ENCODE measurements around the gene MAST2.

MAST2 gene

DNA sequence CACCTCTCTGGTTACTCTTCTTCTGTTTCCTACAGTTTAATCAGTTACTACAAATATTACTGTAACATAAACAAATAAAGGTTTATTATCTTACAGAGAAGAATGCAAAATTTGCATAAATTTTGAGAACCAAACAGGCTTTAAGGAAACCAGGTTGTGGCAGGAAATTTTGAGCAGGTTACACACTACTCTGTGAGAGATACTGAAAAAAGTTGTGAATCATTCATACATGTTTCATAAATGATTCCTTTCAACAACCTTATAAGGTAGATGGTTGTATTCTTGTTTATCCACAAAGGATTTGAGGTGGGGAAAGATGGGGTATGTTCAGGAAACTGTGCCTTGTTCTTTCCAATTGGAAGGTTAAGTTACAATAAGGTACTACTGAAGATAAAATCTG lies 58.6 kb downstream of the MAST2 start:
- DNase-seq: no peak

DNA sequence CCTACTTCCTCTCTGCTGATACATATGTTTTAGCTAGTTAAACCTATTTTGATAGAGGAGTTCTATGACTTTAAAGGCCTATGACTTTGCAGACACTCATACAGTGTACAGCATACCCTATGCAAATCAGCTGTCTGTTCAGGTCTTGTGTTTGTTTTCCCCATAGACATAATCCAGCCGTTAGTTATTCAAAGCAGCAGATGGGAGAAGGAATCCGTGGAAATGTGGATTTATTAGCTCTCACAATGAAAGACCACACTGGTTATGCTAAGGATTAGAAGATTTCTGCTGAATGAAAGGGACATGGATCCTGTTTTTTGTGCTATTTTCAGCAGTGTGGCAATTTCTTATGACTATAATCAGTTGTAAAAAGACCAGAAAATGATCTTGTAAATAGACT lies 59.8 kb downstream of the MAST2 start:
- DNase-seq: no peak

DNA sequence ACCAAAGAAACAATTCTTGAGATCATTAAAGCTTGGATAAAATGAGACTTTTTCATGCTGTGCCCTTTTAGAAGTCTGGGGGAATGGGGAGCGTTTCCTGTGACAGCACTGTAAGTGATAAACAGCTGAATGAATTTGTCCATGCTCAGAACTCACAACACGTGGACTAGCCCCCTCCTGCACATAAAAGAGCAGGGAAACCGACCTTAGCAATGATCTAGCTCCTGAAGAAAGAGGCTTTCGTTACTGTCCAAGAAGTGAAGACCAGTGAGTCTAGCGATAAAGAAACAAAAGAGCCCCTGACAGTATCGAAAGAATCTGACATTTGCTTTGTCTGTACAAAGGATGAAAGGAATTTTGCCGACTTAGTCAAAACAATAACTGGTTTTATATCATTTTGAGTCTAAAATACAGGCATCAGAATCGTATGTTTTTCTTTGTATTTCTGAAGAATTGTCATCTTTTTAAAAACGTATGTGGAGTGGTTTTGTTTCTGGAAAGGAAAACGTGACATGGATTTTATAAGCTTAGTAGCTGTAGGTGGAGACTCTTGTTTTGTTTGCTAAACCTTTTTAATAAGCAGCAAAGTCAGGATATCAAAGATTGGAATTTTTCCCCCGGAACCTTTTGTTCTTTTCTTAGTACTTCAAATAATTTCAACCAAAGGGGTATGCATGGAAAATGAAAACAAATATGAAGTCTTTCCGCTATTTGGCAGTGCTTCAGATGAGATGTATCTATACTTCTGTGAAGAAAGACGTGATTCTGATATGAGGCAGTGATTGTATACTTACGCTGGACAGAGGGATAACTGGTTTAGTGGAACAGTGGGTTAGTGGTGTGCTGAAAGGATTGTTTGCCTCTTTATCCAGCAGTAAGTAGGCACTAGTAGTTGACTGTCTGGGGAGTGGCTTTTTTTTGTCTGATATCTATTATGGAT lies 61.0 kb downstream of the MAST2 start:
- DNase-seq: no peak

DNA sequence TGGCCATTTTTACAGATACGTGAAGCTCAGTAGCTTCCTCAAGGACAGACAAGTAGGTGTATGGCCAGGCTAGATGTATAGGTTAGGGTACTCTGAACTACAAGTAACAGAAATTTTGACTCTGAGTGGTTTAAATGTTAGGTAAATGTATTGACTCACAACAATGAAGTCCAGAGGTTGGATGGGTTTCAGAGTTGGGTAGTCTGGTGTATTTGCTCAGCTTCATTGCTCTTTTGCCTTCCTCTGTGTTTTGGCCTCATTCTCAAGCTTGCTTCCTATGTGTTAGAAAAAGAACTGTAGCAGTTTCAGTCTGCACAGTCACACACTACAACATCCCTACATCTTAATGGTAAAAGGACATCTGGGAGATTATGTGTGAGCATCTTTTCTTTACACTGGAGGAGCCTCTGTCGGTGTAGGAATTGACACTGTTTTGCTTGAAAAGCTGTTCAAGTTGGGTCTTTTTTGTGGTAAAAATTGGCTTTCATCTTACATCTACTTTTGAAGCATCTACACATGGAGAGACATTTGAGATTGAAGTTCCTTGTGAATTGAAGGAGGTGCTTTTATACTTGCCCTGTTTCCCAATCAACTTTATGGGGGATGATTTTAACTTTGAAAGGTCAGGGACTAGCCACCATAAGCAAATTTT lies 64.4 kb downstream of the MAST2 start:
- no peak for DNase-seq

DNA sequence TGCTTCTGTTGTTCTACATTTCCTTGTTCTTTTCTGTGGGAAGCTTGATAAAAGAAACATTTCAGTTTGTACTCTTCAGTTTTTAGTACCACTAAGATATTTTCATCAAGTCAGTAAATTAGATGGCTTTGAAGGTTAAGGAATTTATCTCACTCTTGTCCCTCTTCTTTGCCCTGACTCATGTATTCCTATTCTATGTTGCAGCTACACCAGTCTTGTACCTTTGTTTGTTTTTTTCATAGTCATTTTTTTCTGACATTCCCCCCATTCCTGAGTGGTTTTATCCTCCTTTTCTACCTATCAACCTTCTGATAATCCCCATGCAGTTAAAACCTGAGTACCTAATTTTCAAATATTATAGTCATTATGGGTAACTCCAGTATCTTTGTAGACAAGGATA lies 65.4 kb downstream of the MAST2 start:
- DNase-seq: no peak

DNA sequence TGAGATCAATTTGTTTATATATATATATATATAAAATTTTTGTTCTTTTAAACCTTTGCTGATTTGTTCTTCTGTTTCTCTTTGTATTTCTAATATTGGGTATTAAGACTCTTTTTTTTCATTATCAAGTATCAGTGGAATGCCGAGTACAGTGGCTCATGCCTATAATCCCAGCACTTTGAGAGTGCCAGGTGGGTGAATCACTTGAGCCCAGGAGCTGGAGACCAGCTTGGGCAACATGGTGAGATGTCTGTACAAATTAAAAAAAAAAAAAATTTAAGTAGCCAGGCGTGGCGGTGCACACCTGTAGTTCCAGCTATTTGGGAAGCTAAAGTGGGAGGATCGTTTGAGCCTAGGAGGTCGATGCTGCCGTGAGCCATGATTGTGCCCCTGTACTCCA lies 67.1 kb downstream of the MAST2 start:
- no peak for DNase-seq

DNA sequence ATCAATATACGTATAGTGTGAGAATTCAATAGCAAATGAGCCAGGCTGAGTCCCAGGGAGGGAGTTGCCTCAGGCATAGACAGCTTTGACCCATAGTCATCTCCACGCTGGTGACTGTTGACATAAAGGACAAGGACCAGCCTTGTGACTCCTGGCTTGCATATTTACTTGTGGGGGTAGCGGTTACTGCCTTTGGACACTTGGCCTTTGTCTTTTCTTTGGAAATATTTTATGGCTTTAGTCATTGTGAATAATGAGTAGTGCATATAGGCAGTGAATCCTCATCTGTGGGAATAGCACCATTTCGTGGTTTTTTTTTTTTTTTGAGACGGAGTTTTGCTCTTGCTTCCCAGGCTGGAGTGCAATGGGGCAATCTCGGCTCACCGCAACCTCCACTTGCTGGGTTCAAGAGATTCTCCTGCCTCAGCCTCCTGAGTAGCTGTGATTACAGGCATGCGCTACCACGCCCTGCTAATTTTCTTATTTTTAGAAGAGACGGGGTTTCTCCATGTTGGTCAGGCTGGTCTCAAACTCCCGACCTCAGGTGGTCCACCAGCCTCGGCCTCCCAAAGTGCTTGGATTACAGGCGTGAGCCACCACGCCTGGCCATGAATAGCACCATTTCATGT lies 68.9 kb downstream of the MAST2 start:
- peak in 1 of 2 experiments; percentile 21 for DNase-seq

DNA sequence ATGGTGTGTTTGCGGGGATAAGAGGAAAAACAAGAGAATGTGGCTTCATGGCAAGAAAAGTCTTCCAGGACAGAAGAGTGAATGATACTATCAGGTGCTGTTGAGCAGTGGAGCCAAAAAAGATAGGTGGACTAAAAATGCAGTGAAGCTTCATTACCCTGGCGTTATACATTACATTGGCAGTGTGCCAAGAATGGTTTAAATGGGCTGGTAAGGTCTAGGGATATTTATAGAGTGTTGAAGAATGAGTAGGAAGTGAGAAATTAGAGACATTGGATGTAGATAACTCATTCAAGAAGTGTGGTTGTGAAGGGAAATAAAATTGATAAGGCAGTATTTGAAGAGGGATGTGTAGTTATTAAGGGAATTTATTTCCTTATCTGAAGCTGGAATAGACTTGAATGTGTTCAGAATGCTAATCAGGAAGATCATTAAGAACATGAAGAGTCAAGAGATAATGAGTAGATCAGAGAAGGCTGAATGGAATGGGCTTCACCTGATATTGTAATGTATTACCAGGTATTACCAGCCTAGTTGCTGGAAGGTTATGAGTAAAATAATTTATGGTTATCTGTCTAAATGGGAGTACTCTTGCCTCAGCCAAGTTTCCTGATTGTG lies 72.7 kb downstream of the MAST2 start:
- no peak for DNase-seq

DNA sequence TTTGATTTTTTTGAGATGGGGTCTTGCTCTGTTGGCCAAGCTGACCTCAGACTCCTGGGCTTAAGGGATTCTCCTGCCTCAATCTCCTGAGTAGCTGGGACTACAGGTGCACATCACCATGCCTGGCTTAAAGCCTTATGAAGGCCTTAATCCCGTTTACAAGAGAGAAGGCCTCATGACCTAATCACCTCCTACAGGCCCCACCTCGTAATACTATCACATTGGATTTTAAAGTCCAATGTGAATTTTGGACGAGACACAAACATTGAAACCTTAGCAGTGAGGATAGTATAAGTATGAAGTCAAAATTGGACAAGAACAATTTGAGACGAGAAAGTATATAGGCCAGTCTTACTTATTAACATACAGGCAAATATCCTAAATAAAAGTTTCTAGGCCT lies 73.9 kb downstream of the MAST2 start:
- DNase-seq: no peak

DNA sequence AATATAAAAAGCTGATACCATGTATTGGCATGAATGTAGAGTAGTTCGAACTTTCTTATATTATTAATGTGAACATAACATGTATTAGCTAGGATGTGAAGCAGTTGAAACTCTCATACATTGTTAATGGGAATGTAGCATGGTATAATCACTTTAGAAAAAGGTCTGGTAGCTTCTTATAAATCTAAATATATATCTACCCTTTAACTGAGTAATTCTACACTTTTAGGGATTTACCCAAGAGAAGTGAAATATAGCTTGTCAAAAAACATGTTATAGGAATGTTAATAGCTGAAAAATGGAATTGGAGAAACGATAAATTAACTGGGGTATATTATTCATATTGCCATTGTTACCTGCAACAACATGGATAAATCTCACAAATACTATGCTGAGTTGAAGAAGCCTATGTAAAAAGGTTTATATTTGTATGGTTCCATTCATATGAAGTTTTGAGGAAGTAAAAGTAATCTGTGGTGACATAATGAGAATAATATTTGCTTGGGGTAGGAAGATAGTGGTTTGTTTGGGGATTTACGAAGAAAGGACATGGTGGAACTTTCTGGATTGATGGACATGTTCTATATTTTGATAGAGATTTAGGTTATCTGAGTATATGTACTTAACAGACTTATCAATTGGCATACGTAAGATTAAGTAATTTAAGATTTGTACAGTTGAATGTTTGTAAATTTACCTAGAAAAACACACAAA lies 76.6 kb downstream of the MAST2 start:
- no peak for DNase-seq

DNA sequence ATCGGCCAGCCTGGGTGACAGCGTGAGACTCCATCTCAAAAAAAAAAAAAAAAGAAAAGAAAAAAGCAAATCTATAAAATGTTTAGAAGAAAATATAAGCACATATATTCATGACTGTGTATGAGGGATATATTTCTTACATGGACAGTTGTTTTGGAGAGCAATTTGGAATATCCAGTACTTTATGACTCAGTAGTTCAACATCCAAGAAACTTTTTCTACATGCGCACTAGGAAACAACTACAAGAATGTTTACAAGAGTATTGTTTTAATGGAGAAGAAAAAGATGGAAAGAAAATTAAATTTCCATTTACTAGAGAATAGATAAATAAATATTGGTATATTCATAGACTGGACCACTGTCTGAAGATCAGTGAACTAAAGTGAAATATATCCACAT lies 77.5 kb downstream of the MAST2 start:
- no peak for DNase-seq

DNA sequence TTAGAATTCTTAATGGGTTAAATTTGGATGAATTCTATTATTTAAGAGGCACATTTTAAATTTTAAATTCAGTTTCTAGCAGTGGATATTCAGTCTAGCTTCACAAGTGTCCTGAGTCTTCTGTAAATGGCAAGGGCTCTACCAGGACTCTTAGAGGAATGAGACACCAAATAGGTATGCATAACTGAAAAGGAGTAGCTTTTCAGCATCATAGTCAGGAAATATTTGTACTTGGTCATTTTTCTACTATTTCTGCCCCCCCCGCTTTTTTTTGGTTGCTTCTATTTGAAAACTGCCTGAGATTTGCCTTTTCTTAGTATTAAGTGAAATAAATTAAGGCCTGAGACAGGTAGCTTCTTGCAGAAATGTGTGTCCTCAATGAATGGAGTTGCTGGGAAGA lies 80.2 kb downstream of the MAST2 start:
- no peak for DNase-seq

DNA sequence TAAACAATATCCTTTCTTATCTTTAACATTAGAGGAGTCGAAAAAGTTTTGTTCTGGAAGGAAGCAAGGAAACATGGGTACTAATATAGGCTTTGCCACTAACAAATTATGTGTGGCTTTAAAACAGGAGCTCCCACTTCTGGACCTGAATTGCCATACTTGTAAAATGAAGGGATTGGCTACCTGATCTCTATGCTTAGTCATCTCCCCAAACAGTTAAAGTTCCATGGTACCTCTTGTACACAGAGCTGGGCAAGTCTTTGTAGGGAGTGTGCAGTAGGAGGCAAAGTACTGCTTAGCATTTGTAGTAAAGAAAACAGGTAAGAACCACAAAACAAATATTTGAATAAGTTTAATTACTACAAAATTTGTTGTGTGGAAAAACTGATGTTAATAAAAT lies 81.3 kb downstream of the MAST2 start:
- no peak for DNase-seq

DNA sequence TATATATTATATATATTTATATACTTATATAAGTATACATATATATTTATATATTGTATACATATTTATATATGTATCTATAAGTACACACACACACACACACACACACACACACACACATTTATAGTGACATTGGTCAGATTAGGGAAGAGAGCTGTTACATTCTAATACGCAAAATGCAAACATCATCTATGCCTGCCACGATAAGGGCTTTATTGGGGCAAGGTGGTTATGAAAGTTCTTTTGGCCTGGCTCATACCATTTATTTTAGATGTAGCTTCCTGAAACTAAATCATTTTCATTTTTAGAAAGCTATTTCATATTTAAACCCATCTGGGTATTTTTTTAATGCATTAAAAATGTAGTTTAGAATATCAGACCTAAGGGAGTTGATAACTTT lies 82.8 kb downstream of the MAST2 start:
- no peak for DNase-seq

DNA sequence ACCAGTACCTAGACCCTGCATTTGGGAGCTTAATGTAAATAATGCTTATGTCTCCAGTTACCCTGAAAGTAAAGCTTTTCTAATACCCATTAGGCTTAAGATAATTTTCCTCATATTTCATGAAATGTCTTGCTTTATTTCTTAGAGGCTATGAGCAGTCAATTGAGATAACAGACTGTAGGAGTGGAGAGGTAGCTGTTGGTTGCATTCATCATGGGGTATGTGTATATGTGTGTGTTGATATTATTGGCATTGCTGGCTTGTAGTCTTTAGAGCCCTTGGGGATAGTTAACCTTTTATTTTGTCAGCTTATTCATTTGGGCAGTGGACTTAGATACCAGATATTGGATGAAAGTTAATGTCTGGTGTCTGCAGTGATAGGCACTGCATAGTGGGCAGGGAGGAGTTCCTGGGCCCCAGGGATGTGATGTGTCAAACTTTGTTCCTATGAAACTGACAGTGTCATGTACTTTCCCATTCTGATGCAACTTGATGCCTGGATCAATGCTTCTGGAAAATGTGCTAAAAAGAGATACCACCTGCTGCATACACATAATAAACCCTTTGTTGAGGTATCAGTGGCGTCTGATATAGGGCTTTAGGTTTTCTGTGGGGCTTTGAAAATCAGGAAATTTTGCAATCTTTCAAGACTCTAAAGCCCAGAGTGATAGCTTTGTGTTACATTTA lies 83.9 kb downstream of the MAST2 start:
- DNase-seq: no peak

DNA sequence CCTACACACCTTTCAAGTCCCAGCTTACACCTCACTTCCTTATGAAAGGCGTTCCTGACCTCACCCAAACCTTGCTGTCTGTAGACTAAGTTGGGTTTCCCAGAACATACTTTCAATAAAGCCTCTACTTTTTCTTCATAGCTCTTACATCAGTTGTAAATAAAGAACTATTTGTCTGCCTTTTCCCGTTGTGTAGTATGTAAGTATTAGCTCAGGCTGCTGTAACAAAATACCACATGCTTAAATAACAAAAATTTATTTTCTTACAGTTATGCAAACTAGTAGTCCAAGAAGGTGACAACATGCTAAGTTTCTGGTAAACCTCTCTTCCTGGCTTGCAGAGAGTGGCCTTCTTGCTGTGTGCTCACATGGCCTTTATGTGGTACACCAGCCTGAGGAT lies 86.7 kb downstream of the MAST2 start:
- no peak for DNase-seq

DNA sequence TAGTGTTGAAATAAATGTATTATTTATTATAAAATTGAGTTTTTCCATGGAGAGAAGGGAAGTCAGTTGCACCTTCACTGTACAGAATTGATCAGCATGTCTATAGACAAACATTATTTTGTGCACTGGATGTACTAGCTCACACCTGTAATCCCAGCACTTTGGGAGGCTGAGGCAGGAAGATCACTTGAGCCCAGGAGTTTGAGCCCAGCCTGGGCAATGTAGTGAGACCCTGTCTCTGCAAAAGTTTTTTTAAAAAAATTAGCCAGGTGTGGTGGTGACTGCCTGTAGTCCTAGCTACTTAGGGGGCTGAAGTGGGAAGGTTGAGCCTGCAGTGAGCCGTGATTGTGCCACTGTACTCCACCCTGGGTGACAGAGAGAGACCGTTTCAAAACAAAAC lies 87.7 kb downstream of the MAST2 start:
- DNase-seq: no peak

DNA sequence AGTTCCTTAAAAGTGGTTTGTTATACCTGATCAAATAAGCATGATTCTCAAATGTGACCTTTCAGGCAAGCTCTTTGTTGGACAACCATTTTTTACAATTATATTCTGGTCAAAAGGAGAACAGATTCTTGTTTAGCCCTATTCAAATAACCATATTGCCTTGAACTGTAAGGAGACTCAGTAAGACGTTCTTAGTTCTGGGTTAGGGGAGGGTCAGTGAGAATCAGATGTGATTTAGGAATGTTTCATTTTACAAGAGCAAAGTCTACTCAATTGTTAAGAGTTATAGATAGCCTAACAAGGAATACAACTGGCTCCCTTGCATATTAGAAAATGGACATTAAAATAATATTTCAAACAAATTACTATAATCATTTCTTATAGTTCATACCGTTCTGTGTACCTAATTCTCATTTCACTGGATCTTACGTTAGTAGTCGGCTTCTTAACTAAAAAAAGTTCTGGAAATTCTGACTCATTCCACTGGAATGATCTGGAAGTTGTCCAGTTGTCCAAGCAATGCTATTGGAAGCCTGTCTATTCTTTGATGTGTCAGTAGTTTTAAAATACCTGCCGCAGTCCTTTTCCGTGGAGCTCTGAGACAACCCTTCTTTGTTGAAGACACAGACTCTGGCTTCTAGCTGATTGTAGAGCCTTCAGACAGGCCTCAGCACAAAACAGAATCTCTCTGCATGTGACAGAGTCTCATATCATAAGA lies 88.8 kb downstream of the MAST2 start:
- peak; percentile 30 to 87 for DNase-seq

DNA sequence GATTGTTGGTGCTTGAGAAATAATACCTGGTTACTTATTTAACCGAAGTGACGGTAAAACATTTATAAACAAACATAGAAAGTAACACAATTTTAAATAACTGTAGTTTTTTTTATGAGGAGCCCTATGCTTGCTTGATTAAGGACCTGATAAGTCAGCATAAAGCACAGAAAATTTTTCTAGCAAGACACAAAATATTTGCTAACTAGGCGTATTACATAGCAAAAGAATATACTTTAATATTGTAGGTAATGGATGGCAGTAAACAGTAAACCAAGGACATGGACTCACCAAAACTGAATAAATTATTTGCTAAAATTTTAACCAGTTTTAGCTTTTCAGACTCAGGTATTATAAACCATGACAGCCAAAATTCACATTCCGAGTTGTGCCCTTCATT lies 90.9 kb downstream of the MAST2 start:
- DNase-seq: no peak

DNA sequence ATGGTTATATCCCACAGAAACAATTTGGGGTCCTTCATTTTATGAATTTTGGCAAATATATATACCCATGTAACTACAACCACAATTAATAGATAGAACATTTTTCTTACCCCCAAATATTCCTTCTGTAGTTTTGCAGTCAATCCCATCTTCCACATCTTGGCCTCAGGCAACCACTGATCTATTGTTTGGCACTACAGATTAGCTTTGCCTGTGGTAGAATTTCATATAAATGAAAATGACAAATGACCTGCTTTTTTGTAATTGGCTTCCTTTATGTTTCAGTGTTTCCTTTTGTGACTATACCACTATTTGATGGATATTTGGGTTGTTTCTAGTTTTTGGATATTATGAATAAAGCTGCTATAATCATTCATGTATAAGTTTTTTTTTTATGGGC lies 91.5 kb downstream of the MAST2 start:
- DNase-seq: no peak

DNA sequence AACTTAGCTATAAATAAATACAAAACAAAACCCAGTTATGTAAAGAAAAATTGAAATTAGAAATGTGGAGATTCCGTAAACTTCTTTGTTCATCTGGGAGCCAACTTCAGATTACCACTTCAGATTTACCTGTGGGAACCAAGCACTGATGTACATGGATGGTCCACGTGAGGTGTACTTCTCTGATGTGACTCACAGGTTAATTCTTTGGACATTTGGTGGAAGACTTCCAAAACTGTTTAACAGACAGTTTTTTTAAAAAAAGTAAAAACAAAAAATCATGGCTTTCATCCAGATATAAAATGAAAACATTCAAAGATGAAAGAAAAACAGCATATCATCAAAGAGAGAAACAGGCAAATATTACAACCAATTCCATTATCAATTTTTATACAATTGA lies 92.0 kb downstream of the MAST2 start:
- DNase-seq: no peak

DNA sequence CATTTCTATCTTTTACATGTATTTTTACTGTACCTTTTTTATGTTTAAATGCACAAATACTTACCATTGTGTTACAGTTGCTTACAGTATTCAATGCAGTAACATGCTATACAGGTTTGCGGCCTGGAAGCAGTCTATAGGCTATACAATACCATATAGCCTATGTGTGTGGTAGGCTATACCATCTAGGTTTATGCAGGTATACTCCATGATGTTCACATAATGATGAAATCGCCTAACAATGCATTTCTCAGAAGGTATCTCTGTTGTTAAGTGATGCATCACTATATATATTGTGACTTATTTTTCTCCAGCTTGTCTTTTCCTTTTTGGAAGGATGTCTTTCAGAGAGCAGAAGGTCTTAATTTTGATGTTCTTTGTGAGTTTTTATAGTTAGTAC lies 103.5 kb downstream of the MAST2 start:
- no peak for DNase-seq

All from SW 1271 (cell line).